Measurements from ENCODE around the gene SLC43A2.

- TF ChIP-seq TCF4 (CRISPR knock-in tag; IDR thresholded peaks at IDR 0.05; ENCODE audit: borderline replicate concordance) (no peak), ZC3H10 (CRISPR knock-in tag; IDR thresholded peaks at IDR 0.05) (no peak), TOX (CRISPR knock-in tag; IDR thresholded peaks at IDR 0.05; ENCODE audit: borderline replicate concordance) (no peak), ZFP30 (CRISPR knock-in tag; IDR thresholded peaks at IDR 0.05) (no peak), PPARA (CRISPR knock-in tag; IDR thresholded peaks at IDR 0.05; ENCODE audit: borderline replicate concordance) (no peak), SNAI2 (CRISPR knock-in tag; IDR thresholded peaks at IDR 0.05) (no peak), ZNF565 (CRISPR knock-in tag; conservative IDR thresholded peaks at IDR 0.05; ENCODE audit: low read depth) (no peak), ISL1 (CRISPR knock-in tag; IDR thresholded peaks at IDR 0.05) (no peak)
- TF ChIP-seq, protein P1, sequence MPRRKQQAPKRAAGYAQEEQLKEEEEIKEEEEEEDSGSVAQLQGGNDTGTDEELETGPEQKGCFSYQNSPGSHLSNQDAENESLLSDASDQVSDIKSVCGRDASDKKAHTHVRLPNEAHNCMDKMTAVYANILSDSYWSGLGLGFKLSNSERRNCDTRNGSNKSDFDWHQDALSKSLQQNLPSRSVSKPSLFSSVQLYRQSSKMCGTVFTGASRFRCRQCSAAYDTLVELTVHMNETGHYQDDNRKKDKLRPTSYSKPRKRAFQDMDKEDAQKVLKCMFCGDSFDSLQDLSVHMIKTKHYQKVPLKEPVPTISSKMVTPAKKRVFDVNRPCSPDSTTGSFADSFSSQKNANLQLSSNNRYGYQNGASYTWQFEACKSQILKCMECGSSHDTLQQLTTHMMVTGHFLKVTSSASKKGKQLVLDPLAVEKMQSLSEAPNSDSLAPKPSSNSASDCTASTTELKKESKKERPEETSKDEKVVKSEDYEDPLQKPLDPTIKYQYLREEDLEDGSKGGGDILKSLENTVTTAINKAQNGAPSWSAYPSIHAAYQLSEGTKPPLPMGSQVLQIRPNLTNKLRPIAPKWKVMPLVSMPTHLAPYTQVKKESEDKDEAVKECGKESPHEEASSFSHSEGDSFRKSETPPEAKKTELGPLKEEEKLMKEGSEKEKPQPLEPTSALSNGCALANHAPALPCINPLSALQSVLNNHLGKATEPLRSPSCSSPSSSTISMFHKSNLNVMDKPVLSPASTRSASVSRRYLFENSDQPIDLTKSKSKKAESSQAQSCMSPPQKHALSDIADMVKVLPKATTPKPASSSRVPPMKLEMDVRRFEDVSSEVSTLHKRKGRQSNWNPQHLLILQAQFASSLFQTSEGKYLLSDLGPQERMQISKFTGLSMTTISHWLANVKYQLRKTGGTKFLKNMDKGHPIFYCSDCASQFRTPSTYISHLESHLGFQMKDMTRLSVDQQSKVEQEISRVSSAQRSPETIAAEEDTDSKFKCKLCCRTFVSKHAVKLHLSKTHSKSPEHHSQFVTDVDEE (CRISPR knock-in tag; IDR thresholded peaks at IDR 0.05): no peak
- TF ChIP-seq, protein P2, sequence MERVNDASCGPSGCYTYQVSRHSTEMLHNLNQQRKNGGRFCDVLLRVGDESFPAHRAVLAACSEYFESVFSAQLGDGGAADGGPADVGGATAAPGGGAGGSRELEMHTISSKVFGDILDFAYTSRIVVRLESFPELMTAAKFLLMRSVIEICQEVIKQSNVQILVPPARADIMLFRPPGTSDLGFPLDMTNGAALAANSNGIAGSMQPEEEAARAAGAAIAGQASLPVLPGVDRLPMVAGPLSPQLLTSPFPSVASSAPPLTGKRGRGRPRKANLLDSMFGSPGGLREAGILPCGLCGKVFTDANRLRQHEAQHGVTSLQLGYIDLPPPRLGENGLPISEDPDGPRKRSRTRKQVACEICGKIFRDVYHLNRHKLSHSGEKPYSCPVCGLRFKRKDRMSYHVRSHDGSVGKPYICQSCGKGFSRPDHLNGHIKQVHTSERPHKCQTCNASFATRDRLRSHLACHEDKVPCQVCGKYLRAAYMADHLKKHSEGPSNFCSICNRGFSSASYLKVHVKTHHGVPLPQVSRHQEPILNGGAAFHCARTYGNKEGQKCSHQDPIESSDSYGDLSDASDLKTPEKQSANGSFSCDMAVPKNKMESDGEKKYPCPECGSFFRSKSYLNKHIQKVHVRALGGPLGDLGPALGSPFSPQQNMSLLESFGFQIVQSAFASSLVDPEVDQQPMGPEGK (CRISPR knock-in tag; IDR thresholded peaks at IDR 0.05; ENCODE audit: borderline replicate concordance): no peak
Measured at GRCh38 chr17:1630662-1631061, 2.0 kb upstream of the SLC43A2 start.

Data from SK-N-SH treated with all-trans-retinoic acid at 6 μM for 48 hours (cell line).